ENCODE measurements around the gene ANK2. TPM values are rescaled to one million over a fixed set of nuclear protein-coding genes. Genes with fewer than 3 reads are reported as not detected.

Gene ANK2
- total RNA-seq, 1 donor from 2014 or later: 14.0 TPM

GRCh38 chr4:113420938-113421337, 371.5 kb downstream of the ANK2 start:
- no peak overlapping the region for H3K4me3 ChIP-seq
- H3K27me3 ChIP-seq (ENCODE audit: low read depth): no peaks in the 10 kb centered on the region
- no peaks in the 10 kb centered on the region for H3K4me1 ChIP-seq
- intact Hi-C loops (cut with DNase I): no loop called here
- H3K9me3 ChIP-seq: peaks cover 12% of the 10 kb centered on the region
- no peaks in the 10 kb centered on the region for H3K36me3 ChIP-seq
- TF ChIP-seq CTCF (IDR thresholded peaks at IDR 0.05): no peak
- no peak for ATAC-seq
- DNase-seq: no peak
- no peak overlapping the region for H3K27ac ChIP-seq

GRCh38 chr4:113423631-113424030, 374.2 kb downstream of the ANK2 start:
- H3K4me3 ChIP-seq: no peak overlapping the region
- H3K27ac ChIP-seq: no peak overlapping the region
- no peaks in the 10 kb centered on the region for H3K27me3 ChIP-seq (ENCODE audit: low read depth)
- H3K4me1 ChIP-seq: no peaks in the 10 kb centered on the region
- H3K9me3 ChIP-seq: peaks cover 12% of the 10 kb centered on the region
- no peaks in the 10 kb centered on the region for H3K36me3 ChIP-seq
- intact Hi-C loops (cut with DNase I): no loop called here
- ATAC-seq (no peak), DNase-seq (no peak)
- no peak for TF ChIP-seq CTCF (IDR thresholded peaks at IDR 0.05)

GRCh38 chr4:113433116-113433515, 383.7 kb downstream of the ANK2 start:
- Histone ChIP-seq H3K36me3 (no peaks in the 10 kb centered on the region), H3K27me3 (ENCODE audit: low read depth) (no peaks in the 10 kb centered on the region), H3K4me1 (peaks cover 8% of the 10 kb centered on the region), H3K4me3 (no peak overlapping the region), H3K27ac (no peak overlapping the region), H3K9me3 (no peaks in the 10 kb centered on the region)
- DNase-seq: no peak
- TF ChIP-seq CTCF (IDR thresholded peaks at IDR 0.05): no peak
- intact Hi-C loops (cut with DNase I): no loop called here
- ATAC-seq: no peak

Small RNAs within 50 kb of the gene (microRNA-seq; reads per million reads assigned to microRNA genes)
- gene MIR1243 (ENCODE audit: borderline number of aligned reads) (not detected), gene MIR8082 (ENCODE audit: borderline number of aligned reads) (not detected)
